ENCODE results near the gene STAG1. TPM values are rescaled to one million over a fixed set of nuclear protein-coding genes. Genes with fewer than 3 reads are reported as not detected.
"Not testable (repeated sequence)": the region's sequence is repeated elsewhere in the genome, so short reads cannot be mapped to it uniquely, and the experiment has no call there.

STAG1 gene
- total RNA-seq, 2 donors from 2014 or later: 26.8 to 56.4 TPM

- no peak for DNase-seq (ENCODE audit: low spot score)
- H3K4me1 ChIP-seq (ENCODE audit: control insufficient read depth in 1 of 2, low read depth in 2 of 2): peaks cover 0 to 19% of the 10 kb centered on the region in 2 donors
- no peak overlapping the region for H3K4me3 ChIP-seq
- peaks cover 3% of the 10 kb centered on the region for H3K36me3 ChIP-seq
- ATAC-seq (ENCODE audit: insufficient number of reproducible peaks, low FRiP score, low read depth): no peak
- H3K9me3 ChIP-seq: no peaks in the 10 kb centered on the region
- no peaks in the 10 kb centered on the region for H3K27me3 ChIP-seq (replicated peaks; ENCODE audit: insufficient read depth)
- no peak overlapping the region for H3K27ac ChIP-seq
- no peak for TF ChIP-seq CTCF (IDR thresholded peaks at IDR 0.05)
Measured at GRCh38 chr3:136350132-136350531, 402.0 kb downstream of the STAG1 start.

DNA sequence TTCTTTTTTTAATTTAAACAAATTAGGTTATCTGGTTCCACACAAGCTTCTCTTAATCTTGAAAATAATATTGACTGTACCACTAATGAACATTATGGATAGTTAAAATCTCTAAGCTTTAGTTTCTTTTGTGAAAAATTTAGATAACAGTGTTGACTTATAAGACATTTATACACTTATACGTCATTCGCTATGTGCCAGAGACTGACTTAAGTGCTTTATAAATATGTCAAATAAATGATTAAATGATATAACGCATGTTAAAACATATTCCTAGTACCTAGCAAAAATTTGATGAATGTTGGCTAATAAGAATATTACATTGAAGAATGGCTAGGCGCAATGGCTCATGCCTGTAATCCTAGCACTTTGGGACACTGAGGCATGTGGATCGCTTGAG lies 405.7 kb downstream of the STAG1 start:
- no peak overlapping the region for H3K27ac ChIP-seq
- DNase-seq (ENCODE audit: low spot score): no peak
- no peaks in the 10 kb centered on the region for H3K27me3 ChIP-seq (replicated peaks; ENCODE audit: insufficient read depth)
- H3K4me1 ChIP-seq (ENCODE audit: control insufficient read depth in 1 of 2, low read depth in 2 of 2): peaks cover 5 to 26% of the 10 kb centered on the region in 2 donors
- no peak overlapping the region for H3K4me3 ChIP-seq
- H3K36me3 ChIP-seq: no peaks in the 10 kb centered on the region
- TF ChIP-seq CTCF (IDR thresholded peaks at IDR 0.05): no peak
- H3K9me3 ChIP-seq: no peaks in the 10 kb centered on the region
- no peak for ATAC-seq (ENCODE audit: insufficient number of reproducible peaks, low FRiP score, low read depth)

GRCh38 chr3:136343873-136344555 lies 408.2 kb downstream of the STAG1 start:
- no peaks in the 10 kb centered on the region for H3K27me3 ChIP-seq (replicated peaks; ENCODE audit: insufficient read depth)
- peaks cover 5 to 11% of the 10 kb centered on the region in 2 donors for H3K4me1 ChIP-seq (ENCODE audit: control insufficient read depth in 1 of 2, low read depth in 2 of 2)
- peak overlapping the region; percentile 15 to 39 for H3K27ac ChIP-seq
- no peaks in the 10 kb centered on the region for H3K9me3 ChIP-seq
- TF ChIP-seq CTCF (IDR thresholded peaks at IDR 0.05): no peak
- DNase-seq (ENCODE audit: low spot score) (peak; percentile 79), ATAC-seq (ENCODE audit: insufficient number of reproducible peaks, low FRiP score, low read depth) (peak; percentile 77)
- no peaks in the 10 kb centered on the region for H3K36me3 ChIP-seq
- H3K4me3 ChIP-seq: no peak overlapping the region

DNA sequence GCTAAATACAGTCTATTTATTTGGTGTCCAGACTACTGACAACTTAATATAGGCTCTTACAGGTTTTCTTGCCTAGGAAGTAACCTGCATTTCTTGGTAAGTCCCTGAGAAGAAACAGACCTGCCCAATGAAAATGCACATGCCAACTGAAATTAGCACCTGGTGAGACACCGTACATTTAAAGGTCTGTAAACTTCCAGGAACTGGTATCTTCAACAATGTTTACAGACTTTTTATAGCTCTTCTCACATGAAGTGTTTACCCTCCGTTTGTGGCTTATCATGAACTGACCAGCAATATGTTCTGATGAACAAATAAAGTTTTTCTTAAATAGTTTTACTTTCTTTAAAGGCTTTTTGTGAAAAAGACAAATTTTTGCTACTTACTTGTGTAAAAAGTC lies 408.7 kb downstream of the STAG1 start:
- Histone ChIP-seq H3K4me3 (no peak overlapping the region), H3K27ac (no peak overlapping the region), H3K9me3 (no peaks in the 10 kb centered on the region), H3K4me1 (ENCODE audit: control insufficient read depth in 1 of 2, low read depth in 2 of 2) (peaks cover 5 to 11% of the 10 kb centered on the region in 2 donors), H3K27me3 (replicated peaks; ENCODE audit: insufficient read depth) (no peaks in the 10 kb centered on the region), H3K36me3 (no peaks in the 10 kb centered on the region)
- no peak for TF ChIP-seq CTCF (IDR thresholded peaks at IDR 0.05)
- ATAC-seq (ENCODE audit: insufficient number of reproducible peaks, low FRiP score, low read depth) (no peak), DNase-seq (ENCODE audit: low spot score) (no peak)

DNA sequence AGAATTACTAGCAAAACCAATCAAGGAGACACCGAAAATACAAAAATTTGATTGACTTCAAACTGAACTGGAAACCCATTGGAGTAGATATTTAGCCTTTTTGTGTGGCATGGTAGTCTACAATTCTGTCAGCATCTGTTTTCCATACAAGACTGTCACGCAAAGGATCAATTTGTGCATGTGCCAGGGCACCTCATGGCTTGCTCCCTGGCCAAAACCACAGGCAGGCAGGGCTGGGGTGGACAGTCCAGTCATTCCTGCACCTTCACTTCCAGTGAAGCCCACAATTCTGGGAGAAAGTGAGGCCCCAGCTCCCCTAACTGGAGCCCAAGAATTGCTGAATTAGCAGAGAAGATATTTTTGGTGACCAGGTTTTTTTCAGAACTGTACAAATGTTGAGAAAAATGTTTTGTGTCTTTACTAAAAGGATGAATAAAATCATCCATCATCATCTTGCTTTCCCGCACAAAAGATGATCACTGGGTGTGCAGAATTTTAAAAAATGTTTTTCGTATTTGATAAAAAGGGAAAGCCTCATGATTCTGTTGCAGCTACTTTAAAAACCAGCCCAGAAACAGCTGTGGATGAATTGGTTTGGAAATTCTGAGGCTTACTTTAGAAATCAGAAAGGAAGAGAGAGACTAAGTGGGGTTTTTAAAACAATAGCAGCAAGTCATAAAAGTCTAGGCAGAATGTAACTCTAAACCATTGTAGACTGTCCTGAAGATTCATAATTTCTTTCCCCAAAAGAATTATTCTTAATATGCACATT lies 415.7 kb downstream of the STAG1 start:
- peaks cover 18% of the 10 kb centered on the region for H3K36me3 ChIP-seq
- DNase-seq (ENCODE audit: low spot score) (no peak), ATAC-seq (ENCODE audit: insufficient number of reproducible peaks, low FRiP score, low read depth) (no peak)
- TF ChIP-seq CTCF (IDR thresholded peaks at IDR 0.05): no peak
- H3K4me1 ChIP-seq (ENCODE audit: control insufficient read depth in 1 of 2, low read depth in 2 of 2): no peaks in the 10 kb centered on the region
- no peak overlapping the region for H3K4me3 ChIP-seq
- no peak overlapping the region for H3K27ac ChIP-seq
- H3K27me3 ChIP-seq (replicated peaks; ENCODE audit: insufficient read depth): no peaks in the 10 kb centered on the region
- no peaks in the 10 kb centered on the region for H3K9me3 ChIP-seq

GRCh38 chr3:136334726-136335125 lies 417.5 kb downstream of the STAG1 start:
- H3K9me3 ChIP-seq; DNase-seq (ENCODE audit: low spot score); H3K27me3 ChIP-seq (replicated peaks; ENCODE audit: insufficient read depth); H3K4me1 ChIP-seq (ENCODE audit: control insufficient read depth in 1 of 2, low read depth in 2 of 2); H3K4me3 ChIP-seq; ATAC-seq (ENCODE audit: insufficient number of reproducible peaks, low FRiP score, low read depth); H3K27ac ChIP-seq: not testable (repeated sequence)
- H3K36me3 ChIP-seq: peaks cover 18% of the 10 kb centered on the region
